Measurements from ENCODE around the gene EPHB2. TPM values are rescaled to one million over a fixed set of nuclear protein-coding genes. Genes with fewer than 3 reads are reported as not detected.

EPHB2 gene
- total RNA-seq, 4 donors from 2014 or later = 7.5 to 27.3 (median 23.8) TPM

DNA sequence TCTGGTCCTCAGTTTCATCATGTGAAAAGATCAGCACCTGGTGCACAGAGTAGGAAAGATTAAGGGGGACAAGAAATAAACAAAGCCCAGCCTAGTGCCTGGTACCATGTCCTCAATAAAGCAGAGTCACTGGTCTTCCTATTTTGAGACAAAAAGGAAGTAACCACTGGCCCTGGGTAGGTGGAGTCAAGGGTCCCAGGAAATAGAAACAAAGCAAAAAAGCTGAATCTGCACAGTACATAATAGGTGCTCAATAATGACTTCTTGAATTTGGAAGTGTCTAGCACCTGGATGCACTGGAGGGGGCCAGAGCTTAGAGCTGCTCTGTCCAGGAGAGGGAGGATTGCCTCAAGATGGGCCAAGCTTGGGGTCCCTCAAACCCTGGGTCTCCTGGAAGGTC is 1.9 kb upstream of the EPHB2 start:
- no peak overlapping the region for H3K4me3 ChIP-seq (replicated peaks in 1 of 3)
- H3K9me3 ChIP-seq = no peaks in the 10 kb centered on the region
- H3K36me3 ChIP-seq = no peaks in the 10 kb centered on the region
- intact Hi-C loops (cut with DNase I) = no loop called here
- no peak for DNase-seq
- H3K27me3 ChIP-seq = no peaks in the 10 kb centered on the region
- H3K4me1 ChIP-seq = peaks cover 4 to 14% of the 10 kb centered on the region in 2 donors
- H3K27ac ChIP-seq = no peak overlapping the region
- TF ChIP-seq, protein P1, sequence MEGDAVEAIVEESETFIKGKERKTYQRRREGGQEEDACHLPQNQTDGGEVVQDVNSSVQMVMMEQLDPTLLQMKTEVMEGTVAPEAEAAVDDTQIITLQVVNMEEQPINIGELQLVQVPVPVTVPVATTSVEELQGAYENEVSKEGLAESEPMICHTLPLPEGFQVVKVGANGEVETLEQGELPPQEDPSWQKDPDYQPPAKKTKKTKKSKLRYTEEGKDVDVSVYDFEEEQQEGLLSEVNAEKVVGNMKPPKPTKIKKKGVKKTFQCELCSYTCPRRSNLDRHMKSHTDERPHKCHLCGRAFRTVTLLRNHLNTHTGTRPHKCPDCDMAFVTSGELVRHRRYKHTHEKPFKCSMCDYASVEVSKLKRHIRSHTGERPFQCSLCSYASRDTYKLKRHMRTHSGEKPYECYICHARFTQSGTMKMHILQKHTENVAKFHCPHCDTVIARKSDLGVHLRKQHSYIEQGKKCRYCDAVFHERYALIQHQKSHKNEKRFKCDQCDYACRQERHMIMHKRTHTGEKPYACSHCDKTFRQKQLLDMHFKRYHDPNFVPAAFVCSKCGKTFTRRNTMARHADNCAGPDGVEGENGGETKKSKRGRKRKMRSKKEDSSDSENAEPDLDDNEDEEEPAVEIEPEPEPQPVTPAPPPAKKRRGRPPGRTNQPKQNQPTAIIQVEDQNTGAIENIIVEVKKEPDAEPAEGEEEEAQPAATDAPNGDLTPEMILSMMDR (IDR thresholded peaks at IDR 0.05) = no peak
- TF ChIP-seq POLR2A (IDR thresholded peaks at IDR 0.05) = no peak

- Histone ChIP-seq H3K36me3 (no peaks in the 10 kb centered on the region), H3K9me3 (no peaks in the 10 kb centered on the region), H3K4me1 (peaks cover 4 to 14% of the 10 kb centered on the region in 2 donors), H3K27me3 (no peaks in the 10 kb centered on the region), H3K4me3 (replicated peaks in 1 of 3) (no peak overlapping the region), H3K27ac (no peak overlapping the region)
- intact Hi-C loops (cut with DNase I) = no loop called here
- no peak for DNase-seq
- 78 to 89% methylated on average over 3 of the region's 3 CpGs for WGBS, 2 donors
- TF ChIP-seq, protein P1 (IDR thresholded peaks at IDR 0.05) = no peak
- TF ChIP-seq POLR2A (IDR thresholded peaks at IDR 0.05) = no peak
Observed at GRCh38 chr1:22709227-22709626, 1.4 kb upstream of the EPHB2 start.

- WGBS, 2 donors = 5 to 6% methylated on average over 32 to 42 of the region's 50 CpGs
- Histone ChIP-seq H3K9me3 (no peaks in the 10 kb centered on the region), H3K4me1 (peaks cover 4 to 14% of the 10 kb centered on the region in 2 donors), H3K4me3 (replicated peaks in 1 of 3) (peak overlapping the region in 1 of 3 donors; percentile 35), H3K27ac (no peak overlapping the region), H3K36me3 (no peaks in the 10 kb centered on the region), H3K27me3 (no peaks in the 10 kb centered on the region)
- intact Hi-C loops (cut with DNase I) = no loop called here
- TF ChIP-seq POLR2A (IDR thresholded peaks at IDR 0.05) = no peak
- TF ChIP-seq, protein P1 (IDR thresholded peaks at IDR 0.05) = no peak
- peak; percentile 61 to 72 for DNase-seq
Observed at GRCh38 chr1:22709891-22710700, 543 bp upstream of the EPHB2 start.

DNA sequence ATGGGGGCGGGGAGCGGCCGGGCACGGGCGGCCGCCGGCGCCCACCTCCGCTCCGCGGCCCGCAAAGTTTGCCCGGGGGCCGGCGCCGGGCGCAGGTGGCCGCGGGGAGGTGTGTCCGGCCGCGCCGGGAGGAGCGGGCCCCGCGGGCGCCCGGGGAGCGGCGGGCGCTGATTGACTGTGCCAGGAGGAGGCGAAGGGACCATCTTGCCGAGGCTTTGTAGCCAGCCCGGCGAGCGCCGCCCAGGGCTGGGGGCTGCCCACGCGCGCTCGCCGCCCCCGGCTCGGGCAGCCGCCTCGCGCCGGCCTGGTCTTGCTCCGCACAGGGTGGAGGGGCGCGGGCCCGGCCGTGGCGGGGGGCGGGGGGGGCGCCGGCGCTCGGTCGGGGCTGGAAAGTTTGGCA is 432 bp downstream of the EPHB2 start:
- H3K36me3 ChIP-seq = no peaks in the 10 kb centered on the region
- TF ChIP-seq, protein P1 (IDR thresholded peaks at IDR 0.05) = no peak
- TF ChIP-seq POLR2A (IDR thresholded peaks at IDR 0.05) = no peak
- H3K27me3 ChIP-seq = no peaks in the 10 kb centered on the region
- peak overlapping the region in 2 of 3 donors; percentile 39 to 54 for H3K4me3 ChIP-seq (replicated peaks in 1 of 3)
- H3K4me1 ChIP-seq = peaks cover 4 to 14% of the 10 kb centered on the region in 2 donors
- H3K27ac ChIP-seq = no peak overlapping the region
- DNase-seq = peak; percentile 11 to 17
- 2% methylated on average over 18 of the region's 60 CpGs; no CpG with 5 or more reads in 1 of the 2 donors for WGBS, 2 donors
- intact Hi-C loops (cut with DNase I) = no loop called here
- no peaks in the 10 kb centered on the region for H3K9me3 ChIP-seq
